Gastrocnemius medialis (tissue), 4 donors: ENCODE measurements around the gene CBX8.

ENCODE experiments used
- CTCF ChIP-seq, 5 experiments: fragments of 450-650 bp in 3 of 5; fragments of 200-600 bp in 2 of 5; sonication (generic) in 2 of 5; IDR thresholded peaks in 4 of 5; conservative IDR thresholded peaks in 1 of 5; 1 replicate in 4 of 5; 2 replicates in 1 of 5; pipeline ENCODE4 v1.5.1; 2016 to 2019; ENCODE audit warnings: antibody characterized with exemption in 5 of 5, mild to moderate bottlenecking in 3 of 5, moderate library complexity in 3 of 5
- POLR2A ChIP-seq, 2 donors: fragments of 450-650 bp; IDR thresholded peaks; one replicate each; pipeline ENCODE4 v1.6.1; 2017; ENCODE audit warnings: antibody characterized with exemption in 2 of 2, mild to moderate bottlenecking in 2 of 2, moderate library complexity in 2 of 2

- no peak for TF ChIP-seq CTCF (IDR thresholded peaks at IDR 0.05 in 4 of 5, conservative IDR thresholded peaks at IDR 0.05 in 1 of 5)
- no peak for TF ChIP-seq POLR2A (IDR thresholded peaks at IDR 0.05)
Observed at GRCh38 chr17:79743614-79744013, 53.3 kb downstream of the CBX8 start.
